ENCODE measurements around the gene LGALSL. TPM values are rescaled to one million over a fixed set of nuclear protein-coding genes. Genes with fewer than 3 reads are reported as not detected.

LGALSL gene
- total RNA-seq, 1 donor, result 3.6 TPM

DNA sequence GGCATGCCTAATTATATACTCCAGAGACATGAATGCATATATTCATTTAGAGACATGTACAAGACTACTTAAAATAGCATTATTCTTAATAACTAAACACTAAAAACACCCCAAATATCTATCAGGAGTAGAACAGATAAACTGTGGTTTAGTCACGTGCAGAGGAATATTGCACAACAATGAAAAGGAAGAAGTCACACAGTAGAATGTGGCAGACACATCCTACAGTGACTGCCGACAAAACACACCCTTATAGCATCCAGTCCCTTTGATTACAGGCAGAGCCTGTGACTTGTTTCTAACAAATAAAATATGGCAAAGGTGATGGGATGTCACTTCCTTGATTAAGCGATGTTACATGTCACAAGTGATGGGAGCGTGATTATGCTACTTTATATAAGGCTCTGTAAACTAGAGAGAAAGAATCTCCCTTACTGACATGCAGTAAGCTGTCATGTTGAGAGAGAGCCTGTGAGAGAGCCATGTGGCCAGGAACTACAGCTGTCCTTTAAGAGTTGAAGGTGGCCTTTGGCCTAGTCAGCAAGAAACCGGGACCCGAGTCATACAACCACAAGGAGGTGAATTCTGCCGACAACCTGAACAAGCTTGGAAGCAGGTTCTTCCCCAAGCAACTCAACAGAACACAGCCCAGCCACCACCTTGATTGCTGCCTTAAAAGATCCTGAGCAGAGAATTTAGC, 39.1 kb upstream of the LGALSL start:
- Histone ChIP-seq H3K4me2 (ENCODE audit: insufficient read depth, low read length) (no peak overlapping the region), H3K4me1 (ENCODE audit: insufficient read depth, low read length) (no peaks in the 10 kb centered on the region), H2AFZ (ENCODE audit: low read length) (no peak overlapping the region), H3K4me3 (ENCODE audit: insufficient read depth, low read length) (no peak overlapping the region), H4K20me1 (ENCODE audit: insufficient read depth, low read length) (no peaks in the 10 kb centered on the region), H3K36me3 (ENCODE audit: insufficient read depth, low read length) (no peaks in the 10 kb centered on the region), H3K9me3 (ENCODE audit: low read depth, low read length) (no peaks in the 10 kb centered on the region), H3K27ac (ENCODE audit: low read depth, low read length) (no peak overlapping the region), H3K27me3 (ENCODE audit: insufficient read depth, low read length) (peaks cover 40% of the 10 kb centered on the region), H3K79me2 (ENCODE audit: insufficient read depth, low read length) (no peaks in the 10 kb centered on the region)
- TF ChIP-seq, protein P1, sequence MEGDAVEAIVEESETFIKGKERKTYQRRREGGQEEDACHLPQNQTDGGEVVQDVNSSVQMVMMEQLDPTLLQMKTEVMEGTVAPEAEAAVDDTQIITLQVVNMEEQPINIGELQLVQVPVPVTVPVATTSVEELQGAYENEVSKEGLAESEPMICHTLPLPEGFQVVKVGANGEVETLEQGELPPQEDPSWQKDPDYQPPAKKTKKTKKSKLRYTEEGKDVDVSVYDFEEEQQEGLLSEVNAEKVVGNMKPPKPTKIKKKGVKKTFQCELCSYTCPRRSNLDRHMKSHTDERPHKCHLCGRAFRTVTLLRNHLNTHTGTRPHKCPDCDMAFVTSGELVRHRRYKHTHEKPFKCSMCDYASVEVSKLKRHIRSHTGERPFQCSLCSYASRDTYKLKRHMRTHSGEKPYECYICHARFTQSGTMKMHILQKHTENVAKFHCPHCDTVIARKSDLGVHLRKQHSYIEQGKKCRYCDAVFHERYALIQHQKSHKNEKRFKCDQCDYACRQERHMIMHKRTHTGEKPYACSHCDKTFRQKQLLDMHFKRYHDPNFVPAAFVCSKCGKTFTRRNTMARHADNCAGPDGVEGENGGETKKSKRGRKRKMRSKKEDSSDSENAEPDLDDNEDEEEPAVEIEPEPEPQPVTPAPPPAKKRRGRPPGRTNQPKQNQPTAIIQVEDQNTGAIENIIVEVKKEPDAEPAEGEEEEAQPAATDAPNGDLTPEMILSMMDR (IDR thresholded peaks at IDR 0.05; ENCODE audit: extremely low read depth, low read depth, low read length), result no peak
- no peak for DNase-seq (ENCODE audit: insufficient read length, low spot score, missing footprints)

DNA sequence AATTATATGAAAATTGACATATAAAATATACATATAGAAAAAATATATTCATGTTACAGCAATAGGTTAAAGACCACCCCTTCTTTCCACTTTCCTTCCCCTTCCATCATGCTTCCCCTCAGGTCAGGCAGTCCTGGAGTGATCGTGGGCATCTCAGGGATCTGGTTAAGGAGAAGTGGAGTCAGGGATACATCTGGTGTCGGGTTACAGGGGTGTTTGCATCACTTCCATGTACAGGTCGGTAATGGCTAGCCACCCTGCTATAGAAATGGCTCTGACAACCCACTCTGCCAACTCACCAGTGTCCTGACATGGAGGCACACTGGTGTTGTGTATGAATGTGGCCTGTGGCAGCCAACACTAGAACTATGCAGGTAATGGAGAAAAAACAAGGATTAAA, 36.3 kb upstream of the LGALSL start:
- no peak overlapping the region for H3K27ac ChIP-seq (ENCODE audit: low read depth, low read length)
- no peaks in the 10 kb centered on the region for H3K79me2 ChIP-seq (ENCODE audit: insufficient read depth, low read length)

DNA sequence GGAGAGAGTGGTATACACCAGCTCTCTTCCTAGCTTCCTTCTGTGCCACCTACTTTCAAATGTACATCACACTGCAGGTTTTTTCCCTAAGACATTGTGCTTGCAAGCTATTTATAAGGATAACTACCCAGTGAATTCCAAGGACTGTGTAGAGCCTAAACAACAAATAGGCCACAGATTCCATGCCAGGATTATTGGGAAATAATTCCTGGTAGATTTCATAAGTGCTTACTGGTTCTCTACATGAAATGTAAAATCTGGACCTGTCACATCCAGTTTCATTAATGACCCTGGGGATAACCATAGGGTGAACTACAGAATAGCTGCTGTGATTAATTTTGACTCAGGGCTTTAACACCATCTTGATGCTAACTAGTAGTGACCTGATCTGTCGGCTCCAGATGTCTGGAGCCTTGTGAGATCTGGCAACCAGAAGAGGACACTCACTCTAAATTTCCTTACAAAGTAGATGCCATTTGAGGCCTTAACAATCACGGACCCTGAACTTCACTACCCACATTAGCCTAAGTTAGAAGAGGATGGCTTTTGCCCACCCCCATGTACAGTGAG, 34.3 kb upstream of the LGALSL start:
- Histone ChIP-seq H4K20me1 (ENCODE audit: insufficient read depth, low read length) (no peaks in the 10 kb centered on the region), H3K27ac (ENCODE audit: low read depth, low read length) (no peak overlapping the region), H3K27me3 (ENCODE audit: insufficient read depth, low read length) (peaks cover 10% of the 10 kb centered on the region), H3K79me2 (ENCODE audit: insufficient read depth, low read length) (no peaks in the 10 kb centered on the region), H2AFZ (ENCODE audit: low read length) (no peak overlapping the region), H3K4me1 (ENCODE audit: insufficient read depth, low read length) (no peaks in the 10 kb centered on the region), H3K9me3 (ENCODE audit: low read depth, low read length) (no peaks in the 10 kb centered on the region), H3K36me3 (ENCODE audit: insufficient read depth, low read length) (no peaks in the 10 kb centered on the region), H3K4me2 (ENCODE audit: insufficient read depth, low read length) (no peak overlapping the region), H3K4me3 (ENCODE audit: insufficient read depth, low read length) (no peak overlapping the region)
- DNase-seq (ENCODE audit: insufficient read length, low spot score, missing footprints), result no peak
- TF ChIP-seq, protein P1 (IDR thresholded peaks at IDR 0.05; ENCODE audit: extremely low read depth, low read depth, low read length), result no peak

More for the DNA sequence above, 36.3 kb upstream of the LGALSL start:
- Histone ChIP-seq H3K27me3 (ENCODE audit: insufficient read depth, low read length) (peaks cover 16% of the 10 kb centered on the region), H2AFZ (ENCODE audit: low read length) (no peak overlapping the region), H3K4me1 (ENCODE audit: insufficient read depth, low read length) (no peaks in the 10 kb centered on the region), H3K4me3 (ENCODE audit: insufficient read depth, low read length) (no peak overlapping the region), H3K4me2 (ENCODE audit: insufficient read depth, low read length) (no peak overlapping the region), H3K9me3 (ENCODE audit: low read depth, low read length) (no peaks in the 10 kb centered on the region), H3K36me3 (ENCODE audit: insufficient read depth, low read length) (no peaks in the 10 kb centered on the region), H4K20me1 (ENCODE audit: insufficient read depth, low read length) (no peaks in the 10 kb centered on the region)
- no peak for DNase-seq (ENCODE audit: insufficient read length, low spot score, missing footprints)
- TF ChIP-seq, protein P1 (IDR thresholded peaks at IDR 0.05; ENCODE audit: extremely low read depth, low read depth, low read length), result no peak

DNA sequence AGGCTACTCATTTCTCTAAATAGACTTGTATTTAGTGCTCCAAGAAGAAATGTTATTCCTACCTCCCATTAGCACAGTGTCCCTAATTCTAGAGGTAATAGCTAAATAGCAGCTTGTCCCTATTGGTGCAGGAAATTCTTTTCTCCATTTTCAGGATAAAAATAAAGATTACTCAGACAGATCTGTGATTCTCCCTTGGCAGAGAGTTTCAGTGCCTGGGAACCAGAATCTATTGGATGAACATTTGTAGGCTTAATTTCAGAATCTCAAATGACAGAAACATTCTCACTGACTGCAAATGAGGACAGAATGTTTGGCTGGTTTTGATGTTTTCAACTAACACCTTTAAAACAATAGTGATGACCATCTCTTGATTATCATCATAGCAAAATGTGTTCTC, 33.3 kb upstream of the LGALSL start:
- Histone ChIP-seq H3K79me2 (ENCODE audit: insufficient read depth, low read length) (no peaks in the 10 kb centered on the region), H3K4me2 (ENCODE audit: insufficient read depth, low read length) (no peak overlapping the region), H4K20me1 (ENCODE audit: insufficient read depth, low read length) (no peaks in the 10 kb centered on the region), H3K36me3 (ENCODE audit: insufficient read depth, low read length) (no peaks in the 10 kb centered on the region), H3K27me3 (ENCODE audit: insufficient read depth, low read length) (peaks cover 10% of the 10 kb centered on the region), H3K9me3 (ENCODE audit: low read depth, low read length) (no peaks in the 10 kb centered on the region), H3K27ac (ENCODE audit: low read depth, low read length) (no peak overlapping the region), H3K4me3 (ENCODE audit: insufficient read depth, low read length) (no peak overlapping the region), H3K4me1 (ENCODE audit: insufficient read depth, low read length) (no peaks in the 10 kb centered on the region), H2AFZ (ENCODE audit: low read length) (no peak overlapping the region)
- DNase-seq (ENCODE audit: insufficient read length, low spot score, missing footprints), result no peak
- TF ChIP-seq, protein P1 (IDR thresholded peaks at IDR 0.05; ENCODE audit: extremely low read depth, low read depth, low read length), result no peak

Measured in osteoblast (primary cell).